Transverse colon (tissue), 4 donors: ENCODE data around the gene PDSS2.

Experiments used
- CTCF ChIP-seq, 5 experiments: fragments of 200-600 bp in 3 of 5; fragments of 450-650 bp in 2 of 5; sonication (generic) in 3 of 5; IDR thresholded peaks; 1 replicate in 2 of 5; 2 replicates in 3 of 5; pipeline ENCODE4 v1.5.1; 2016 to 2017; ENCODE audit warnings: antibody characterized with exemption in 5 of 5, inconsistent platforms in 3 of 5, mild to moderate bottlenecking in 2 of 5, moderate library complexity in 1 of 5
- EP300 ChIP-seq: sonication (generic); formaldehyde crosslinking; IDR thresholded peaks from one replicate; pipeline ENCODE4 v1.6.1; 2017; ENCODE audit warnings: antibody characterized with exemption, low read depth
- POLR2A ChIP-seq: fragments of 450-650 bp; IDR thresholded peaks from one replicate; pipeline ENCODE4 v1.6.1; 2016; ENCODE audit warnings: antibody characterized with exemption, mild to moderate bottlenecking, moderate library complexity
- POLR2AphosphoS5 ChIP-seq, 3 donors: sonication (generic); formaldehyde crosslinking; IDR thresholded peaks; one replicate each; pipeline ENCODE4 v1.6.1; 2016; ENCODE audit warnings: antibody characterized with exemption in 3 of 3

- TF ChIP-seq POLR2A, result no peak
- TF ChIP-seq CTCF (IDR thresholded peaks at IDR 0.05), result peak in 4 of 5 experiments; percentile 20 to 30 (median 26)
- no peak for TF ChIP-seq POLR2AphosphoS5 (IDR thresholded peaks at IDR 0.05)
- TF ChIP-seq EP300, result no peak
These were observed 41.2 kb downstream of the PDSS2 start for GRCh38 chr6:107418118-107418517.
